HEK293 (cell line): ENCODE data around the gene ADAMTS2.

Experiments used
- REPIN1 ChIP-seq: fragments of 450-650 bp; formaldehyde crosslinking; IDR thresholded peaks from 2 replicates; pipeline ENCODE4 v1.5.1; 2017; ENCODE audit warnings: missing biosample characterization, missing genetic modification characterization, low read depth
- ZNF18 ChIP-seq: fragments of 450-650 bp; formaldehyde crosslinking; IDR thresholded peaks from 2 replicates; pipeline ENCODE4 v1.5.1; 2016; ENCODE audit warnings: missing biosample characterization, missing genetic modification characterization
- ZNF274 ChIP-seq, 2 experiments: fragments of 200-500 bp in 1 of 2; fragments of 450-650 bp in 1 of 2; sonication (Bioruptor generic) in 1 of 2; formaldehyde crosslinking in 1 of 2; IDR thresholded peaks; 2 replicates each; pipeline versions ENCODE4 v1.5.1 to v1.6.1; 2014 to 2016; ENCODE audit warnings: borderline replicate concordance in 1 of 2, inconsistent platforms in 1 of 2, low read length in 1 of 2, missing biosample characterization in 1 of 2, missing genetic modification characterization in 1 of 2
- ZNF623 ChIP-seq: fragments of 450-650 bp; formaldehyde crosslinking; IDR thresholded peaks from 2 replicates; pipeline ENCODE4 v1.5.1; 2016; ENCODE audit warnings: missing biosample characterization, missing genetic modification characterization
- ZNF624 ChIP-seq: fragments of 450-650 bp; formaldehyde crosslinking; IDR thresholded peaks from 2 replicates; pipeline ENCODE4 v1.5.1; 2017; ENCODE audit warnings: missing biosample characterization, missing genetic modification characterization
- ZNF768 ChIP-seq: fragments of 450-650 bp; formaldehyde crosslinking; IDR thresholded peaks from 2 replicates; pipeline ENCODE4 v1.5.1; 2018; ENCODE audit warnings: missing biosample characterization, mild to moderate bottlenecking, missing genetic modification characterization
- TF ChIP-seq, protein P1 (sequence below): fragments of 450-650 bp; formaldehyde crosslinking; IDR thresholded peaks from 2 replicates; pipeline ENCODE4 v1.5.1; 2016; ENCODE audit warnings: missing biosample characterization, missing genetic modification characterization

GRCh38 chr5:179120951-179121666 lies 224.2 kb downstream of the ADAMTS2 start:
- no peak for TF ChIP-seq ZNF18 (tag by site-specific recombination)
- no peak for TF ChIP-seq ZNF274 (IDR thresholded peaks at IDR 0.05; ENCODE audit: low read length)
- TF ChIP-seq ZNF274 (tag by site-specific recombination; IDR thresholded peaks at IDR 0.05; ENCODE audit: borderline replicate concordance): no peak
- TF ChIP-seq REPIN1 (tag by site-specific recombination): no peak
- no peak for TF ChIP-seq ZNF624 (tag by site-specific recombination)
- TF ChIP-seq ZNF623 (tag by site-specific recombination): no peak
- TF ChIP-seq, protein P1, sequence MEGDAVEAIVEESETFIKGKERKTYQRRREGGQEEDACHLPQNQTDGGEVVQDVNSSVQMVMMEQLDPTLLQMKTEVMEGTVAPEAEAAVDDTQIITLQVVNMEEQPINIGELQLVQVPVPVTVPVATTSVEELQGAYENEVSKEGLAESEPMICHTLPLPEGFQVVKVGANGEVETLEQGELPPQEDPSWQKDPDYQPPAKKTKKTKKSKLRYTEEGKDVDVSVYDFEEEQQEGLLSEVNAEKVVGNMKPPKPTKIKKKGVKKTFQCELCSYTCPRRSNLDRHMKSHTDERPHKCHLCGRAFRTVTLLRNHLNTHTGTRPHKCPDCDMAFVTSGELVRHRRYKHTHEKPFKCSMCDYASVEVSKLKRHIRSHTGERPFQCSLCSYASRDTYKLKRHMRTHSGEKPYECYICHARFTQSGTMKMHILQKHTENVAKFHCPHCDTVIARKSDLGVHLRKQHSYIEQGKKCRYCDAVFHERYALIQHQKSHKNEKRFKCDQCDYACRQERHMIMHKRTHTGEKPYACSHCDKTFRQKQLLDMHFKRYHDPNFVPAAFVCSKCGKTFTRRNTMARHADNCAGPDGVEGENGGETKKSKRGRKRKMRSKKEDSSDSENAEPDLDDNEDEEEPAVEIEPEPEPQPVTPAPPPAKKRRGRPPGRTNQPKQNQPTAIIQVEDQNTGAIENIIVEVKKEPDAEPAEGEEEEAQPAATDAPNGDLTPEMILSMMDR (tag by site-specific recombination): no peak
- TF ChIP-seq ZNF768 (tag by site-specific recombination): no peak
